Right lobe of liver (tissue), 4 donors: ENCODE measurements around the gene PTPN12.

Source experiments
- CTCF ChIP-seq, 4 donors: fragments of 200-600 bp in 3 of 4; fragments of 450-650 bp in 1 of 4; IDR thresholded peaks; one replicate each; pipeline versions ENCODE4 v1.5.1 to v1.8.0; 2016 to 2022; ENCODE audit warnings: antibody characterized with exemption in 4 of 4, mild to moderate bottlenecking in 2 of 4
- POLR2A ChIP-seq: fragments of 450-650 bp; IDR thresholded peaks from one replicate; pipeline ENCODE4 v1.6.1; 2017; ENCODE audit warnings: antibody characterized with exemption, mild to moderate bottlenecking
- donor health status: DM: no; HTN: no; CAD: no.
- donor health status: DM: no; HTN: no; CAD: no.
- donor health status: DM: no; HTN: yes; CAD: no.

- no peak for TF ChIP-seq POLR2A
- TF ChIP-seq CTCF (IDR thresholded peaks at IDR 0.05), result no peak
Measured at GRCh38 chr7:77626586-77627308, 89.7 kb downstream of the PTPN12 start.
